ENCODE results near the gene HSD17B12.

HSD17B12 gene

DNA sequence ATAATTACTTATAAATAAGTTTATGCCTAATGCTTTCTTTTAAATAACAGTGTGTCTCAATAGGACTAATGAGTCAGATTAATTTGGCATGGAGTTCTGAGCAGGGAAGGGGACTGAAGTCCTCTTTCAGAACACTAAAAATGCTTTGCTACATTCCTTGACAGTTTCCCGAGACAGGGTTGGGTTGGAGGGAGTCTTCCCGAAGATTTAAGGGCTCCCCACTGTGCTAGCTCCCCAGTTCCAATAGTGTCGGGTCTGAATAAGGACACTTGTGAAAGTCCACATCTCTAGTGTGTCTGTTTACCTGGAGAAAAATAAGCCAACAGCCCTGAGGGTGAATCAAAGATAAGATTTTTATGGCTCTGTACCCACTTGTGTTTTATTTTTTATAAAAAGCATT, 41.8 kb upstream of the HSD17B12 start:
- Histone ChIP-seq H3K27me3 (ENCODE audit: insufficient read depth, low read length) (no peaks in the 10 kb centered on the region), H2AFZ (ENCODE audit: low read length) (no peak overlapping the region), H3F3A (ENCODE audit: insufficient read depth, low read length) (no peaks in the 10 kb centered on the region), H3K4me2 (ENCODE audit: low read length) (no peak overlapping the region), H3K4me1 (ENCODE audit: insufficient read depth, low read length, severe bottlenecking) (peaks cover 5% of the 10 kb centered on the region), H3K79me2 (ENCODE audit: insufficient read depth, low read length) (no peaks in the 10 kb centered on the region), H3K4me3 (ENCODE audit: low read depth, low read length, poor library complexity, severe bottlenecking) (no peak overlapping the region), H4K20me1 (ENCODE audit: insufficient read depth, low read length) (no peaks in the 10 kb centered on the region), H3K9me2 (ENCODE audit: low read depth, low read length) (no peaks in the 10 kb centered on the region), H3K36me3 (ENCODE audit: insufficient read depth, low read length) (no peaks in the 10 kb centered on the region), H3K27ac (ENCODE audit: low read depth, low read length, poor library complexity, severe bottlenecking) (no peak overlapping the region), H3K9me3 (ENCODE audit: low read length) (no peaks in the 10 kb centered on the region), H3K9ac (ENCODE audit: low read length) (no peak overlapping the region)
- TF ChIP-seq EZH2 (IDR thresholded peaks at IDR 0.05; ENCODE audit: borderline replicate concordance, low read length), result no peak
- TF ChIP-seq, protein P1, sequence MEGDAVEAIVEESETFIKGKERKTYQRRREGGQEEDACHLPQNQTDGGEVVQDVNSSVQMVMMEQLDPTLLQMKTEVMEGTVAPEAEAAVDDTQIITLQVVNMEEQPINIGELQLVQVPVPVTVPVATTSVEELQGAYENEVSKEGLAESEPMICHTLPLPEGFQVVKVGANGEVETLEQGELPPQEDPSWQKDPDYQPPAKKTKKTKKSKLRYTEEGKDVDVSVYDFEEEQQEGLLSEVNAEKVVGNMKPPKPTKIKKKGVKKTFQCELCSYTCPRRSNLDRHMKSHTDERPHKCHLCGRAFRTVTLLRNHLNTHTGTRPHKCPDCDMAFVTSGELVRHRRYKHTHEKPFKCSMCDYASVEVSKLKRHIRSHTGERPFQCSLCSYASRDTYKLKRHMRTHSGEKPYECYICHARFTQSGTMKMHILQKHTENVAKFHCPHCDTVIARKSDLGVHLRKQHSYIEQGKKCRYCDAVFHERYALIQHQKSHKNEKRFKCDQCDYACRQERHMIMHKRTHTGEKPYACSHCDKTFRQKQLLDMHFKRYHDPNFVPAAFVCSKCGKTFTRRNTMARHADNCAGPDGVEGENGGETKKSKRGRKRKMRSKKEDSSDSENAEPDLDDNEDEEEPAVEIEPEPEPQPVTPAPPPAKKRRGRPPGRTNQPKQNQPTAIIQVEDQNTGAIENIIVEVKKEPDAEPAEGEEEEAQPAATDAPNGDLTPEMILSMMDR (IDR thresholded peaks at IDR 0.05; ENCODE audit: low read length), result no peak

DNA sequence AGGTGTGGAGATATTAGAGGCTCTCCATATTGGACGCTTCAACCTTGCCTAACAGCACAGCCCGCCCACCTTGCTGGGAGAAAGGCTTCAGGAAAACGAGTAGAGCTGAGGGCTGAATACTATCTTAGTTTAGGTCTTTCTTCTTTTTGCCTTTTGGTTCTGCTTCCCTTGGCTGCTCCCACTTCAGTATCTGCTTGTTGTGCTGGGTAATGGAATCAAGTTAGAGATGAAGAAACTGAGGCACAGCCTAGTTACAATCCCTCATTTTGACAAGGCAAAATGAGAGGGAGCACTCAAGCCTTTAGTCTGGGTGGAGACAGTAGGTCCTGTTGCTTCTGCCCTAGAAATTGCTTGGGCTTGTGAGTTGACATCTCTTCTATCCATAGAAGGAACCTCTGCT, 41.3 kb upstream of the HSD17B12 start:
- Histone ChIP-seq H3K9ac (ENCODE audit: low read length) (no peak overlapping the region), H3K27ac (ENCODE audit: low read depth, low read length, poor library complexity, severe bottlenecking) (no peak overlapping the region), H3K27me3 (ENCODE audit: insufficient read depth, low read length) (no peaks in the 10 kb centered on the region), H3K4me1 (ENCODE audit: insufficient read depth, low read length, severe bottlenecking) (peaks cover 6% of the 10 kb centered on the region), H3K79me2 (ENCODE audit: insufficient read depth, low read length) (no peaks in the 10 kb centered on the region), H3K4me3 (ENCODE audit: low read depth, low read length, poor library complexity, severe bottlenecking) (no peak overlapping the region), H3K4me2 (ENCODE audit: low read length) (no peak overlapping the region), H4K20me1 (ENCODE audit: insufficient read depth, low read length) (no peaks in the 10 kb centered on the region), H3K36me3 (ENCODE audit: insufficient read depth, low read length) (no peaks in the 10 kb centered on the region), H3K9me2 (ENCODE audit: low read depth, low read length) (no peaks in the 10 kb centered on the region), H2AFZ (ENCODE audit: low read length) (no peak overlapping the region), H3K9me3 (ENCODE audit: low read length) (no peaks in the 10 kb centered on the region), H3F3A (ENCODE audit: insufficient read depth, low read length) (no peaks in the 10 kb centered on the region)
- TF ChIP-seq, protein P1 (IDR thresholded peaks at IDR 0.05; ENCODE audit: low read length), result no peak
- no peak for TF ChIP-seq EZH2 (IDR thresholded peaks at IDR 0.05; ENCODE audit: borderline replicate concordance, low read length)

DNA sequence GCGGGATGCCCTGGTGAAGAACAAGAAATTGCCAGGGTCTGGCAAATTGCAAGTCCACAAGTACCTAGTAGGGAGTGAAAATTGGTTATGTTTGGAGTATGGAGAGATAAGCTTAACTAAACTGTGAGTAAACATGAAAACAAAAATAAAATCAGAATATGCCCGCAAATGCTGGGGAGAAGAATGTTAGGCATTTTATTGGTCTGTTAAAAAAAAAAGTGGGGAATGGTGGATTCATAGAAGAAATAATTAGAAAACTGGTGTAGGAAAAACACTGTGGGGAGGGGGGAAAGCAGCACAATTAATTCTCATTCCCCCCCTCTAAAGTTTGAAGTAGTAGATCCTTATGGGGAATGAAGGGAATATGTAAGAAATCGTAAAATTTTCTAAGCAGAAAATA, 40.6 kb upstream of the HSD17B12 start:
- Histone ChIP-seq H3K36me3 (ENCODE audit: insufficient read depth, low read length) (no peaks in the 10 kb centered on the region), H3K27me3 (ENCODE audit: insufficient read depth, low read length) (no peaks in the 10 kb centered on the region), H3K79me2 (ENCODE audit: insufficient read depth, low read length) (peaks cover 3% of the 10 kb centered on the region), H3K9ac (ENCODE audit: low read length) (no peak overlapping the region), H3F3A (ENCODE audit: insufficient read depth, low read length) (no peaks in the 10 kb centered on the region), H3K9me3 (ENCODE audit: low read length) (no peaks in the 10 kb centered on the region), H2AFZ (ENCODE audit: low read length) (no peak overlapping the region), H3K4me1 (ENCODE audit: insufficient read depth, low read length, severe bottlenecking) (peaks cover 10% of the 10 kb centered on the region), H3K27ac (ENCODE audit: low read depth, low read length, poor library complexity, severe bottlenecking) (no peak overlapping the region), H3K4me2 (ENCODE audit: low read length) (no peak overlapping the region), H4K20me1 (ENCODE audit: insufficient read depth, low read length) (no peaks in the 10 kb centered on the region), H3K9me2 (ENCODE audit: low read depth, low read length) (no peaks in the 10 kb centered on the region), H3K4me3 (ENCODE audit: low read depth, low read length, poor library complexity, severe bottlenecking) (no peak overlapping the region)
- TF ChIP-seq EZH2 (IDR thresholded peaks at IDR 0.05; ENCODE audit: borderline replicate concordance, low read length), result no peak
- TF ChIP-seq, protein P1 (IDR thresholded peaks at IDR 0.05; ENCODE audit: low read length), result no peak

All from OCI-LY1 (cell line).